ENCODE measurements around the gene CD247.

CD247 gene

DNA sequence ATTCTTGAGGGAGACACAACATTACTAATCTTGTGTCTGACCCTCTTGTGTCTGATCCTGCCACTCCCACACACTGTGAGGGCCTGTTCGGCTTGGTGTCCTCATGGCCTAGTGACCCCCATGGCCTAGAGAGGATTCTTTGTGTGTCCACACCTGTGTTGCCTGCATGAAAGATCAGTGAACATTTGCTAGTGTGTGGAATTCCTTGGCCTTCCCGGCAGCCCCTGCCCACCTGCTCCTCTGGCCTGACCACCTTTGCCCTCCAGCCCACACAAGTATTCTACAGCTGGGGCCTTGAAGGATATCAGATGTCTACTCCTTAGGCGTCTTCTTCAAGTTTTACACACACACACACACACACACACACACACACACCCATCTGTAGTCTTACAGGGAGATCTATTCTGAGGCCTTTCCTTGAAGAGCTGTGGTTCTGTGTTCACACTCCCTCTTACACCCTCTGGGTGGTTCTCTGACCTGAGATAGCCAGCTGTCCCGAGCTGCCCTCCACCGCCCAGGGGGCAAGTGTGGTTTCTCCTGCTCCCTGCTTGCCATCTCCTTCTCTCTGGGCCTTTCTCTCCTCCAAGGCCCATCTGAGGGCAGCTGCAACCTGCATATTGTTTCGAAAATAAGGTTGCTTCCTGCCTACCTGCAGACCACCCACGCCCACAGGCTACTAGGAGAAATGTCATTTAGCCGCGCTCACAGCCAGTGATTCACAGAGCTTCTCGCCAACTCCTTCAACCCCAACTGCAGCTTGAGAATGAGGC is 45.4 kb downstream of the CD247 start:
- Mint-ChIP-seq H3K27me3 (ENCODE audit: low read depth, poor library complexity) (no peaks in the 10 kb centered on the region), H3K36me3 (ENCODE audit: low read depth) (no peaks in the 10 kb centered on the region), H3K27ac (peak overlapping the region; percentile 60), H3K4me3 (no peak overlapping the region), H3K9me3 (peaks cover 6% of the 10 kb centered on the region), H3K4me1 (peaks cover 48% of the 10 kb centered on the region)
- TF ChIP-seq, protein P1, sequence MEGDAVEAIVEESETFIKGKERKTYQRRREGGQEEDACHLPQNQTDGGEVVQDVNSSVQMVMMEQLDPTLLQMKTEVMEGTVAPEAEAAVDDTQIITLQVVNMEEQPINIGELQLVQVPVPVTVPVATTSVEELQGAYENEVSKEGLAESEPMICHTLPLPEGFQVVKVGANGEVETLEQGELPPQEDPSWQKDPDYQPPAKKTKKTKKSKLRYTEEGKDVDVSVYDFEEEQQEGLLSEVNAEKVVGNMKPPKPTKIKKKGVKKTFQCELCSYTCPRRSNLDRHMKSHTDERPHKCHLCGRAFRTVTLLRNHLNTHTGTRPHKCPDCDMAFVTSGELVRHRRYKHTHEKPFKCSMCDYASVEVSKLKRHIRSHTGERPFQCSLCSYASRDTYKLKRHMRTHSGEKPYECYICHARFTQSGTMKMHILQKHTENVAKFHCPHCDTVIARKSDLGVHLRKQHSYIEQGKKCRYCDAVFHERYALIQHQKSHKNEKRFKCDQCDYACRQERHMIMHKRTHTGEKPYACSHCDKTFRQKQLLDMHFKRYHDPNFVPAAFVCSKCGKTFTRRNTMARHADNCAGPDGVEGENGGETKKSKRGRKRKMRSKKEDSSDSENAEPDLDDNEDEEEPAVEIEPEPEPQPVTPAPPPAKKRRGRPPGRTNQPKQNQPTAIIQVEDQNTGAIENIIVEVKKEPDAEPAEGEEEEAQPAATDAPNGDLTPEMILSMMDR (IDR thresholded peaks at IDR 0.05): no peak
- no peak for DNase-seq

- Mint-ChIP-seq H3K27ac (no peak overlapping the region), H3K27me3 (ENCODE audit: low read depth, poor library complexity) (no peaks in the 10 kb centered on the region), H3K9me3 (peaks cover 6% of the 10 kb centered on the region), H3K4me1 (peaks cover 58% of the 10 kb centered on the region), H3K36me3 (ENCODE audit: low read depth) (no peaks in the 10 kb centered on the region), H3K4me3 (no peak overlapping the region)
- TF ChIP-seq, protein P1 (IDR thresholded peaks at IDR 0.05): no peak
- no peak for DNase-seq
Observed at GRCh38 chr1:167471568-167471967, 46.8 kb downstream of the CD247 start.

DNA sequence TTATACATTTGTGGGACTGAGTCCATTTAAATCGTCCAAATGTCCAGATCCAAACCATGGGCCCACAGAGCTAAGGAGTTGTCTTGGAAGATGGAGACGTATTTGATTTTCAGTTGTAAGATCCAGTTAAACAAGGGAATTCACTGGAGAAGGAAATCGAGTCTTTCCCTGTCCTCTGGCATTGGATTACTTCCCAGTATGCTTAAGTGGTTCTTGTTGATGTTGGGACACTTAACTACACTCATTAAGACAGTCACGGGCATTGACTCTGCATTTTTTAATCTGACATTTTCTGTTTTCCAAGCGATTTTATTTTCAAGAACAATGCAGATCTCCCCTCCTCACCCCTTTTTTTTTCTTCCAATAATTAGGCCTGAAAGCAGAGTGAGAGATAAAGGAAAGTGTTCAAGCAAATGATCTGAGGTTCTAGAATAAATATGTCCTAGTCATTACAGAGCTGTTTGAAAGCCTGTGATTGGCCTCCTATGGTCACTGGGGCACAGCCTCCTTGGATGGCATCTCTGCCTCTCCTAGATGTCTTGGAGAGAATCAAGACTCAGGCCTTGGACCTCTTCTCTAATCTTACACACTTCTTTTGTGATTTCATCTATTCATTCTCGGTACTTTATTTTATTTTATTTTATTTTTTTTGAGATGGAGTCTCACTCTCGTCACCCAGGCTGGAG is 48.9 kb downstream of the CD247 start:
- Mint-ChIP-seq H3K4me1 (peaks cover 78% of the 10 kb centered on the region), H3K36me3 (ENCODE audit: low read depth) (no peaks in the 10 kb centered on the region), H3K9me3 (no peaks in the 10 kb centered on the region), H3K4me3 (no peak overlapping the region), H3K27ac (no peak overlapping the region), H3K27me3 (ENCODE audit: low read depth, poor library complexity) (no peaks in the 10 kb centered on the region)
- TF ChIP-seq, protein P1 (IDR thresholded peaks at IDR 0.05): no peak
- no peak for DNase-seq

- no peak for DNase-seq
- Mint-ChIP-seq H3K36me3 (ENCODE audit: low read depth) (no peaks in the 10 kb centered on the region), H3K4me1 (peaks cover 78% of the 10 kb centered on the region), H3K27me3 (ENCODE audit: low read depth, poor library complexity) (no peaks in the 10 kb centered on the region), H3K4me3 (no peak overlapping the region), H3K9me3 (no peaks in the 10 kb centered on the region), H3K27ac (peak overlapping the region; percentile 70)
- TF ChIP-seq, protein P1 (IDR thresholded peaks at IDR 0.05): no peak
Observed at GRCh38 chr1:167467752-167468151, 50.6 kb downstream of the CD247 start.

DNA sequence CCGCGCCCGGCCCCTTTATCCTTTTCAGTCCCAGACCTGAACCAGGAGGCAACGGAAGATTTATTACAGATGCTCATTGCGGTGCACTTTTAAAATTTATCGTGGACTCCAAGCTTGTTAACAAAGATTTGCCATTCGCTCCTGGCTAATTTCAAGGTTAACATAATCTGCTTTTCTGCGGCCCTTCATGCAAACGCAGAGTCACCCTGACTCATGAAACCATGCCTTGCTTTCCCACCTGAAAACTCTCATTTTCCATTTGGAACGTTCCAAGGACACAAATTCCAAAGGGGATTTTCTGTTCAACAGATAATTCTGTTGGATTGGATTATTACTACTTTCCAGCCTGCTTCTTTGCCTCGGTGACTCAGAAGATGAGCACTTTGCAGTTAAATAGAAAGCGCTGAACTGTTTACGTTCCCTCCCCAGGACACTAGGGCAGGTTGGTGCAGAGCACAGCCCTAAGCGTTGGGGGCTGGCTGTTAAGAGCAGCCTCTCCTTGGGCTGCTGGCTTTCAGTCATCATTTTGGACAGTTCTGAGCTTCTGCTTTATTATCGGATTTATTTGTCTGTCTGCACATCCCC is 51.1 kb downstream of the CD247 start:
- Mint-ChIP-seq H3K9me3 (no peaks in the 10 kb centered on the region), H3K4me1 (peaks cover 76% of the 10 kb centered on the region), H3K27ac (peak overlapping the region; percentile 70), H3K36me3 (ENCODE audit: low read depth) (no peaks in the 10 kb centered on the region), H3K27me3 (ENCODE audit: low read depth, poor library complexity) (no peaks in the 10 kb centered on the region), H3K4me3 (no peak overlapping the region)
- no peak for DNase-seq
- TF ChIP-seq, protein P1 (IDR thresholded peaks at IDR 0.05): no peak

Measured in nephron progenitor cell (in vitro differentiated cells).